H1 (cell line): ENCODE results near the gene PLB1. TPM values are rescaled to one million over a fixed set of nuclear protein-coding genes. Genes with fewer than 3 reads are reported as not detected.

ENCODE experiments used
- CTCF ChIA-PET: fragments of 300-600 bp; sonication (Branson Sonifier 250); formaldehyde crosslinking; loops from one replicate; lab custom pipeline; 2021; ENCODE audit not compliant: partially characterized antibody; lab: Charles Lee
- POLR2A ChIA-PET: fragments of 300-600 bp; sonication (Branson Sonifier 250); formaldehyde crosslinking; loops from one replicate; lab custom pipeline; 2021; ENCODE audit warnings: inconsistent platforms; ENCODE audit not compliant: partially characterized antibody; lab: Charles Lee
- DNase-seq, 2 experiments: peaks; one replicate each; pipeline versions ENCODE4 v3.0.0 to v3.0.0-alpha.2; 2010 to 2022; ENCODE audit warnings: low spot score in 2 of 2, low read depth in 1 of 2, mixed read lengths in 1 of 2
- FAIRE-seq: peaks from 2 replicates; lab custom pipeline; 2011; peaks lifted over from hg19 to GRCh38; lab: Jason Lieb, UNC
- H2AFZ ChIP-seq: 2 replicates; pipeline ENCODE4 v1.8.1; 2012; ENCODE audit warnings: low read length, inconsistent platforms
- H2AK5ac ChIP-seq: 2 replicates; pipeline ENCODE4 v1.6.1; 2013; ENCODE audit warnings: low read depth, low read length
- H2BK120ac ChIP-seq: replicated peaks from 2 replicates; pipeline ENCODE3; 2013; ENCODE audit warnings: low read depth, low read length, inconsistent platforms
- H2BK12ac ChIP-seq: 2 replicates; pipeline ENCODE4 v1.6.1; 2013; ENCODE audit warnings: low read depth, low read length
- H2BK15ac ChIP-seq: 2 replicates; pipeline ENCODE4 v1.6.1; 2013; ENCODE audit warnings: low read length
- H2BK20ac ChIP-seq: 2 replicates; pipeline ENCODE4 v1.6.1; 2013; ENCODE audit warnings: low read length
- H2BK5ac ChIP-seq: 2 replicates; pipeline ENCODE4 v1.6.1; 2013; ENCODE audit warnings: low read depth, low read length
- H3K14ac ChIP-seq: 2 replicates; pipeline ENCODE4 v1.6.1; 2013; ENCODE audit warnings: inconsistent platforms; ENCODE audit not compliant: insufficient read length
- H3K18ac ChIP-seq: 2 replicates; pipeline ENCODE4 v1.6.1; 2013; ENCODE audit warnings: low read length; ENCODE audit errors: extremely low read depth
- H3K23ac ChIP-seq: 2 replicates; pipeline ENCODE4 v1.6.1; 2013; ENCODE audit warnings: inconsistent platforms; ENCODE audit not compliant: insufficient read length
- H3K23me2 ChIP-seq: 2 replicates; pipeline ENCODE4 v1.6.1; 2013; ENCODE audit warnings: low read depth, low read length
- H3K27ac ChIP-seq: 2 replicates; pipeline ENCODE4 v1.6.1; 2011; ENCODE audit warnings: low read depth, low read length, inconsistent platforms
- H3K27me3 ChIP-seq, 4 experiments: replicated peaks in 1 of 4; 1 replicate in 1 of 4; 2 replicates in 3 of 4; pipeline versions ENCODE4 v1.6.1 to v1.8.1; 2011 to 2013; ENCODE audit warnings: low read length in 3 of 4, mild to moderate bottlenecking in 3 of 4, inconsistent platforms in 2 of 4, mixed read lengths in 2 of 4, moderate library complexity in 1 of 4; ENCODE audit not compliant: control insufficient read depth in 3 of 4, insufficient read depth in 3 of 4; ENCODE audit errors: extremely low read depth in 1 of 4
- H3K36me3 ChIP-seq, 4 experiments: 2 replicates each; pipeline versions ENCODE4 v1.6.1 to v1.8.1; 2011 to 2013; ENCODE audit warnings: mild to moderate bottlenecking in 4 of 4, low read length in 3 of 4, moderate library complexity in 2 of 4, control low read depth in 1 of 4, inconsistent platforms in 1 of 4; ENCODE audit not compliant: insufficient read depth in 4 of 4, control insufficient read depth in 2 of 4
- H3K4ac ChIP-seq: replicated peaks from 2 replicates; pipeline ENCODE3; 2013; ENCODE audit warnings: low read length, low read depth, mixed read lengths, inconsistent platforms; ENCODE audit not compliant: insufficient read length
- H3K4me1 ChIP-seq, 4 experiments: replicated peaks in 1 of 4; 1 replicate in 1 of 4; 2 replicates in 3 of 4; pipeline versions ENCODE4 v1.6.1 to v1.8.1; 2011 to 2013; ENCODE audit warnings: low read length in 3 of 4, inconsistent platforms in 2 of 4, mixed read lengths in 1 of 4; ENCODE audit not compliant: insufficient read depth in 4 of 4, control insufficient read depth in 3 of 4
- H3K4me2 ChIP-seq, 2 experiments: 2 replicates each; pipeline versions ENCODE4 v1.6.1 to v1.8.1; 2011 to 2013; ENCODE audit warnings: low read depth in 2 of 2, low read length in 2 of 2, control low read depth in 1 of 2, inconsistent platforms in 1 of 2, mild to moderate bottlenecking in 1 of 2; ENCODE audit not compliant: insufficient read depth in 1 of 2
- H3K4me3 ChIP-seq, 4 experiments: fragments of 200-600, 300-600 bp in 1 of 4; sonication (generic), shearing (Covaris generic), sonication (Bioruptor Twin) in 1 of 4; 2 replicates each; pipeline versions ENCODE4 v1.5.1 to v1.8.1; 2011 to 2016; ENCODE audit warnings: low read length in 4 of 4, low read depth in 3 of 4, control low read depth in 2 of 4, inconsistent platforms in 2 of 4, mild to moderate bottlenecking in 2 of 4, mixed read lengths in 1 of 4, moderate library complexity in 1 of 4; ENCODE audit not compliant: insufficient read depth in 2 of 4; ENCODE audit errors: extremely low read depth in 1 of 4
- H3K56ac ChIP-seq: replicated peaks from 2 replicates; pipeline ENCODE3; 2013; ENCODE audit warnings: low read depth, mild to moderate bottlenecking, mixed read lengths, low read length, inconsistent platforms; ENCODE audit not compliant: insufficient read length
- H3K79me1 ChIP-seq: 2 replicates; pipeline ENCODE4 v1.6.1; 2013; ENCODE audit warnings: low read depth, low read length, control low read depth
- H3K79me2 ChIP-seq, 2 experiments: 2 replicates each; pipeline versions ENCODE4 v1.6.1 to v1.8.1; 2012 to 2013; ENCODE audit warnings: low read length in 2 of 2, mild to moderate bottlenecking in 2 of 2, inconsistent platforms in 1 of 2; ENCODE audit not compliant: insufficient read depth in 2 of 2, control insufficient read depth in 1 of 2
- H3K9ac ChIP-seq, 4 experiments: replicated peaks in 1 of 4; 1 replicate in 1 of 4; 2 replicates in 3 of 4; pipeline versions ENCODE4 v1.6.1 to v1.8.1; 2011 to 2013; ENCODE audit warnings: low read depth in 3 of 4, low read length in 3 of 4, control low read depth in 2 of 4, mild to moderate bottlenecking in 2 of 4, moderate library complexity in 2 of 4, inconsistent platforms in 1 of 4; ENCODE audit errors: extremely low read depth in 1 of 4
- H3K9me3 ChIP-seq, 2 experiments: 2 replicates each; pipeline versions ENCODE4 v1.6.1 to v1.8.1; 2012 to 2013; ENCODE audit warnings: mild to moderate bottlenecking in 2 of 2, moderate library complexity in 2 of 2, control low read depth in 1 of 2, inconsistent platforms in 1 of 2, low read depth in 1 of 2, low read length in 1 of 2, mixed read lengths in 1 of 2; ENCODE audit not compliant: insufficient read depth in 2 of 2
- H4K20me1 ChIP-seq, 2 experiments: replicated peaks in 1 of 2; 2 replicates each; pipeline versions ENCODE3 to v1.8.1; 2011 to 2013; ENCODE audit warnings: inconsistent platforms in 2 of 2, low read length in 2 of 2, mild to moderate bottlenecking in 1 of 2; ENCODE audit not compliant: insufficient read depth in 2 of 2, control insufficient read depth in 1 of 2
- H4K5ac ChIP-seq: 2 replicates; pipeline ENCODE4 v1.6.1; 2013; ENCODE audit warnings: low read length, low read depth, mixed read lengths, inconsistent platforms; ENCODE audit not compliant: insufficient read length
- H4K8ac ChIP-seq: 2 replicates; pipeline ENCODE4 v1.8.0; 2013; ENCODE audit warnings: mild to moderate bottlenecking, moderate library complexity, low read length, inconsistent platforms; ENCODE audit not compliant: insufficient read depth; ENCODE audit errors: extremely low read depth
- H4K91ac ChIP-seq: replicated peaks from 2 replicates; pipeline ENCODE3; 2013; ENCODE audit warnings: low read length, mixed read lengths, inconsistent platforms; ENCODE audit not compliant: insufficient read length
- JUN ChIP-seq: IDR thresholded peaks from 2 replicates; pipeline ENCODE4 v1.6.1; 2011; ENCODE audit warnings: low read depth, mild to moderate bottlenecking, improper control_type of control experiment, low read length
- JUND ChIP-seq: IDR thresholded peaks from 2 replicates; pipeline ENCODE4 v1.6.1; 2011; ENCODE audit warnings: mild to moderate bottlenecking, improper control_type of control experiment, low read length
- RAD21 ChIP-seq, 2 experiments: IDR thresholded peaks in 1 of 2; conservative IDR thresholded peaks in 1 of 2; 2 replicates each; pipeline ENCODE4 v1.6.1; 2011; ENCODE audit warnings: low read depth in 2 of 2, low read length in 2 of 2, improper control_type of control experiment in 1 of 2, inconsistent platforms in 1 of 2, mild to moderate bottlenecking in 1 of 2, moderate library complexity in 1 of 2
- SAP30 ChIP-seq: fragments of 300-600 bp; sonication (generic); IDR thresholded peaks from 2 replicates; pipeline ENCODE4 v1.7.1; 2012; ENCODE audit warnings: low read length, moderate library complexity, mild to moderate bottlenecking, inconsistent platforms; ENCODE audit not compliant: insufficient read depth, insufficient replicate concordance
- SP4 ChIP-seq: IDR thresholded peaks from 2 replicates; pipeline ENCODE4 v1.6.1; 2012; ENCODE audit warnings: low read length, inconsistent platforms
- TAF1 ChIP-seq: IDR thresholded peaks from 2 replicates; pipeline ENCODE4 v1.6.1; 2011; ENCODE audit warnings: mild to moderate bottlenecking, low read depth, low read length
- TAF7 ChIP-seq: optimal IDR thresholded peaks from 2 replicates; pipeline ENCODE3; 2011; ENCODE audit warnings: low read depth, mild to moderate bottlenecking, inconsistent platforms, low read length, moderate library complexity, borderline replicate concordance
- TEAD4 ChIP-seq: IDR thresholded peaks from 2 replicates; pipeline ENCODE4 v1.6.1; 2012; ENCODE audit warnings: low read depth, low read length, inconsistent platforms, mixed read lengths
- WGBS, 2 experiments: shearing (Covaris generic) in 1 of 2; methylation state at CpG; one replicate each; pipeline versions ENCODE4 v1.1.6 to v1.1.7; 2013 to 2015; ENCODE audit warnings: low lambda C conversion rate in 2 of 2, mixed read lengths in 2 of 2, inconsistent platforms in 1 of 2, low coverage in 1 of 2, missing lambda C conversion rate in 1 of 2; ENCODE audit not compliant: insufficient replicate concordance in 2 of 2, insufficient coverage in 1 of 2, insufficient read length in 1 of 2; ENCODE audit errors: extremely low coverage in 1 of 2, missing lambda C conversion rate in 1 of 2; 5-methylcytosine and 5-hydroxymethylcytosine counted together
- polyA plus RNA-seq, 7 experiments: library from polyadenylated mRNA; depleted of rRNA in 3 of 7; stranded (reverse) in 5 of 7; unstranded in 2 of 7; fragments of >200 nt in 5 of 7; fragments of 200-250 nt in 2 of 7; gene quantifications; 1 replicate in 5 of 7; 2 replicates in 1 of 7; 4 replicates in 1 of 7; pipeline versions ENCODE4 v1.2.1 to v1.2.3, GENCODE V29; 2011 to 2013; ENCODE audit warnings: missing spikeins in 2 of 7, mixed read lengths in 2 of 7
- total RNA-seq: library from RNA; stranded (reverse); fragmentation: NEBNext Ultra II Directional; extraction: Animal tissue kit (Norgen Biotek cat#: 25700); gene quantifications from 2 replicates; pipeline ENCODE4 v1.2.1, GENCODE V29; 2021
- TF ChIP-seq, protein P1 (sequence below): IDR thresholded peaks from 2 replicates; pipeline ENCODE4 v1.6.1; 2011; ENCODE audit warnings: low read length, improper control_type of control experiment

PLB1 gene
- total and polyA plus RNA-seq, 2 of the 8 experiments (the other 6 are each of a cell fraction or from before 2014, with no cell fraction given), result 0.20 to 0.36 TPM

DNA sequence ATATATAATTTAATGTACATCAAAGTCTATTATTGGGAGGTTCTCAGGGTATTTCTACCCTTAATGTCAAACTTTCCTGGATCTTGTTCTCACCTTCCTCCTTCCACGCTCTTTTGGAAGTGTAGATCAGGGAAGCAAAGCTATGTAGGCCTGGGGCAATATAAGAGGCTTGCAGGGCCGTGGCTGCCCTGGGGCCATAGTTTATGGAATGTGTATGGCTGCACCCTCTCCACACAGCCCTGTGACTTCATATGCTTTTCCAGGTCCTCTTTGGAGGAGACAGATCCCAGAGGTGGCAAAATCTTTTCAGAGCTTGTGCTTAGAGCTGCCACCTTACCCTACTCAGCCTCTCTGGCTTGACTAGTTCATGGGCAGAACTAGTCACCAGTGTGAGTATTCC is 82.9 kb downstream of the PLB1 start:
- no peak overlapping the region for H2BK120ac ChIP-seq
- H4K5ac ChIP-seq, result no peak overlapping the region
- no peak overlapping the region for H3K23ac ChIP-seq
- H3K36me3 ChIP-seq, result no peaks in the 10 kb centered on the region
- no peaks in the 10 kb centered on the region for H3K9me3 ChIP-seq
- H3K27me3 ChIP-seq, result no peaks in the 10 kb centered on the region
- no peak overlapping the region for H3K14ac ChIP-seq
- H3K79me1 ChIP-seq, result no peaks in the 10 kb centered on the region
- ChIA-PET POLR2A (no interaction called here), CTCF (interaction anchor here (1.2 to 9.6 kb wide), 4 partner anchors 13 to 173 kb away, joined by 3 to 55 read pairs (median 12); partner anchors contain the start of gene PPP1CB)
- H2BK20ac ChIP-seq, result no peak overlapping the region
- H3K4me1 ChIP-seq, result no peaks in the 10 kb centered on the region; a peak in 2 of 7 replicates
- H3K79me2 ChIP-seq, result no peaks in the 10 kb centered on the region
- TF ChIP-seq, protein P1, sequence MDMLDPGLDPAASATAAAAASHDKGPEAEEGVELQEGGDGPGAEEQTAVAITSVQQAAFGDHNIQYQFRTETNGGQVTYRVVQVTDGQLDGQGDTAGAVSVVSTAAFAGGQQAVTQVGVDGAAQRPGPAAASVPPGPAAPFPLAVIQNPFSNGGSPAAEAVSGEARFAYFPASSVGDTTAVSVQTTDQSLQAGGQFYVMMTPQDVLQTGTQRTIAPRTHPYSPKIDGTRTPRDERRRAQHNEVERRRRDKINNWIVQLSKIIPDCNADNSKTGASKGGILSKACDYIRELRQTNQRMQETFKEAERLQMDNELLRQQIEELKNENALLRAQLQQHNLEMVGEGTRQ, result no peak
- TF ChIP-seq SP4 (no peak), JUN (no peak), JUND (no peak), TAF7 (no peak), TEAD4 (no peak), TAF1 (no peak), RAD21 (IDR thresholded peaks at IDR 0.05 in 1 of 2, conservative IDR thresholded peaks at IDR 0.05 in 1 of 2; ENCODE audit: low read depth in 2 of 2, low read length in 2 of 2) (no peak), SAP30 (no peak)
- no peak overlapping the region for H3K27ac ChIP-seq
- no peak overlapping the region for H3K9ac ChIP-seq
- H4K91ac ChIP-seq, result no peak overlapping the region
- no peaks in the 10 kb centered on the region for H4K20me1 ChIP-seq
- no peak overlapping the region for H3K4me3 ChIP-seq
- no peak overlapping the region for H2AK5ac ChIP-seq
- no peak overlapping the region for H4K8ac ChIP-seq
- no peaks in the 10 kb centered on the region for H3K23me2 ChIP-seq
- H2BK15ac ChIP-seq, result no peak overlapping the region
- H3K4me2 ChIP-seq, result no peak overlapping the region
- no peak overlapping the region for H2AFZ ChIP-seq
- no peak overlapping the region for H3K4ac ChIP-seq
- no peak for DNase-seq
- no peak overlapping the region for H2BK5ac ChIP-seq
- no peak for FAIRE-seq
- no peak overlapping the region for H3K18ac ChIP-seq
- no peak overlapping the region for H2BK12ac ChIP-seq
- no peak overlapping the region for H3K56ac ChIP-seq
- 73% methylated on average over 2 of the region's 2 CpGs; no CpG with 5 or more reads in 1 of the 2 experiments for WGBS, 2 experiments
